Nucleus accumbens (tissue), 56 donors: Measurements from ENCODE around the gene EHD1.

Experiments used
- DNase-seq, 56 donors: peaks; one replicate each; lab custom pipeline; 2025; lab: John Stamatoyannopoulos, UW

EHD1 gene

DNA sequence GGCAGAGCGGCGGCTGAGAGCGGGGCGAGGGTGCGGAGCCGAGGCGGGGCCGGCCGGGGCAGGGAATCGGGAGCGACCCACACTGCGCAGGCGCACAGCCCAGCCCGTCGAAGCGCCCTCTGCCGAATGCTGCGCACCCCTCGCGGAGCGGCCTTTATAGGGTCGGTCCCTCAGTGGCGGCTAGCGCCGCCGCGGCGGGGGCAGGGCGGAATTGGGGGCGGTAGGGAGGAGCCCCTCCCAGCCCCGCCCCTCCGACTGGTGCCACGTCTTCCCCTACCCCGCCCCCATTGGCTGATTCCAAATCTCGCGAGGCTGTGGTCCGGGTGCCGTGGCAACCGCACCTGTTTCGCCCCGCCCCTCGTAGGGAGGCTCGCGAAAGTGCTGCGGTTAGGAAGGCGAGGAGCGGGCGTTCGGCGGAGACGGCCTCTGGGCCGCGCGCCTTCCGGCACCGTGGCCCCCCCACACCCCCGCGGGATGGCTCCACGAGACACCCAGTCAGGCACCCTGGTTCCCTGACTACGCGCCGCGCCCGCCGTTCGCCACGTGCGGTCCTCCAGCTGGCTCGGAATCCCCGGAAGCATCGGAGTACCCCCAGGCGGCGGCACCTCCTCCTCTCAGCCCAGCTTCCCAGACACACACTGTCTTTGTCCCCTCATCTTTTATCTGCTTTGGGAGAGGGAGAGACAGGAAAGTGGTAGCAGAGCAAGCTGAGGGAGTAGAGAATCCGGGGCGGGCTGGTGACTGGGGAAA lies at the start of gene EHD1:
TSS of gene EHD1 (minus strand) at position 128 of the 750 bp plus-strand sequence. CDS start 157 bp downstream, outside the sequence.
- DNase-seq: peak; percentile 87 to 99 (median 98)

DNA sequence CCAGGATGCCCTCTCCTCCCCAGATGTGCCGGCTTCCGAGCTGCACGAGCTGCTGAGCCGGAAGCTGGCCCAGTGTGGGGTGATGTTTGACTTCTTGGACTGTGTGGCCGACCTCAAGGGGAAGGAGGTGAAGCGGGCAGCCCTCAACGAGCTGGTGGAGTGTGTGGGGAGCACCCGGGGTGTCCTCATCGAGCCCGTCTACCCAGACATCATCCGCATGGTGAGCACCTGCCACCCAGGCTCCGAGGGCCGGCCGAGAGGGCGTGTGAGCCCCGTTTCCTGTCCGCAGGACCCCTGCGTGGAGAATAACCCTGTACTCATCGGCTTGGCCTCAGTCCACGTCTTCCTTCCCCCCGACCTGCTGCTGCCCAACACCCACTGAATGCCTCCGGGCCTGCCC lies 48.3 kb upstream of the EHD1 start:
- DNase-seq: no peak

DNA sequence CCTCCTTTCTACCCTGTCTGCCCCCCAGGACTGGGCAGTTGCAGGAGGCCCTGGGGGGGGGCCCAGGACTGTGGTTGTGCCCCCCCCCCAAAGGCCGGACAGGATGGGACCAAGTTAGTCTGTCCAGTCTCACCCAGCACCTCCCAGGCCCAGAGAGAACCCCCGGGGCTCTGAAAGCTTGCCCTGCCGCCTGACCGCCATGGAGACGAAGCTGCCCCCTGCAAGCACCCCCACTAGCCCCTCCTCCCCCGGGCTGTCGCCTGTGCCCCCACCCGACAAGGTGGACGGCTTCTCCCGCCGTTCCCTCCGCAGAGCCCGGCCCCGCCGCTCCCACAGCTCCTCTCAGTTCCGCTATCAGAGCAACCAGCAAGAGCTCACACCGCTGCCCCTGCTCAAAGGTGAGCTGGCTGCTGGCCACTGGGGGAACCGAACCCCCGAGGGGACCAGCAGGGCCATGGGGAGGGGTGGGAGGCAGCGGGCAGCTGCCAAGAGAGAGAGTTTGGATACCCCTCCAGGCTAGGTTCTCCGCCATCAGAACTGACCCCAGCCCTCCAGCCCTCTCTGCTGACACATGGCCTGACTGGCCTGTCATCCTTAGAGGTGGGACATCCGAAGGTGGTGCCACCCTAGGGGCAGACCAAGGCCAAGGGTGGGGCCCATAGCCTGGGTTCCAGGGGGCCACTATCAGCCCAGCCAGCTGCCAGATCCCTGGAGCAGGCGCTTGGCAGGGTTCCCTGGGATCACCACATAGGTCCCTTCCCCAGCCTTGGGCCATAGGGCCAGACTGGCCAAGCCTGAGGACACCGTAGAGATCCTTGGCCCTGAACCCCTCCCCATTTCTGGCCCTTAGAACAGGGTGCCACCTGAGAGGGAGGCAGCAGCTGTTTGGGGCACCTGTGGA lies 47.4 kb upstream of the EHD1 start:
- no peak for DNase-seq

DNA sequence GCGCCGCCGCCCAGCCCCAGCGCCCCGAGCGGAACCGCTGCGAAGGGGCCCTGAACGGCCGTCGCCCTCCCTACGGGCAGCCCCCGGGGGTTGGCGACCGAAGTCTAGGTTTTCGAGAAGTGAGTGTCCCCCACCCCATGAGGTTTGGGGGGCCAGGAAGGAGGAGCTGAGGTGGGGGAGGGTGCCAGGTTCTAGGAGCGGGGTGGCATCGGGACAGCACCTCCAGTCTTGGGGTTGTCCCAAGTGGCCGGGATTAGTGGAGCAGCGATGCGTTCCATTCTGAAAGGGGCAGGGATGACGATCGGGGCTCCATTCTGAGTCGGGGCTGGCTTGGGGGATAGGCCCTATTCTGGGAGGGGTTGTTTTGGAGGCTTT lies 46.5 kb upstream of the EHD1 start:
- peak in 2 of 56 donors; percentile 20 to 45 for DNase-seq

DNA sequence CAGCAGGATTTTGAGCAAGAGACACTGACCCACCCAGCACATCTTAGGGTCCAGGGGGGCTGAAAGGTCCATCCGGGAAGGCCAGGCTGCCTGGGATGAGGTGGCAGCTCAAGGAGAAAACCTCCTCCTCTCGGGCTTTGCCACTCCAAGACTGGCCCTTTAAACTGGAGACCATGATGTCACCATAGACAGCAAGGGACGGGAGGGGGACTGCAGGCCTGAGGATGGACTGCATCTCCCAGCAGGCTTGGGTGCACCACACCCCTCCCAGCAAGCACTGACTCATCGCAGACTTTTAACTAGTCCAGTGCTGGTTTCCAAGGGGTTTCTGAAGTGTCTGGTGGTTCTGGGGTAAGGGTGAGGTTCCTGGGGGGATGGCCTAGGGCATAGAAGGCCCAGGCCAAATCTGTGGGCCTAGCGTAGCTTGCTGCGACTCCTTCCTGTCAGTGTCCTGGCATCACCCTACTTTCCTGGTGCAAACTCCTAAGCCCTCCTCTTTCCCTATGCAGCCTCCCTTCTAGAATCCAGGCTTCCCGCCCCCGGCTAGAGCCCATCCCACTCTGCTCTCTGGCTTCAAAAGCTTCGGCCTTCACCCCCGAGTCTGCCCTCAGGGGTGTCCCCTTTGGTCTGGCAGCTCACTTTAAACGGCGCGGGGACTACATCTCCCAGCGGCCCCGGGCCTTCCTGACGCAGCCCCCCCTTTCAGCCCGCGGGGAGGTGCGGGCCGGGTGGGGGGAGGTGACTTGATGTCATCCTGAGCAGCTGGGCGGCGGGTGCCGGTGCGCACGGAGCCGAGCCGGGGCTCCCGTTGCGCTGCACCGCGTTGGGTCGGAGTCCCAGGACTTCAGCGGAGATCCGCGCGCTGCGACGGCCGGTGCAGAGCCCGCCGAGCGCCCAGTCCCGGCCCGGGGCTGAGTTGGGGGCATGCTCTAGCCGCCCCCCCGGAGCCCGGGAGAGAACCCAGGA lies 45.8 kb upstream of the EHD1 start, which contains the start of gene PPP2R5B:
TSS of gene PPP2R5B (plus strand) at position 746 of the 966 bp plus-strand sequence. CDS start 1,046 bp downstream, outside the sequence.
- DNase-seq: peak; percentile 80 to 98 (median 91)

DNA sequence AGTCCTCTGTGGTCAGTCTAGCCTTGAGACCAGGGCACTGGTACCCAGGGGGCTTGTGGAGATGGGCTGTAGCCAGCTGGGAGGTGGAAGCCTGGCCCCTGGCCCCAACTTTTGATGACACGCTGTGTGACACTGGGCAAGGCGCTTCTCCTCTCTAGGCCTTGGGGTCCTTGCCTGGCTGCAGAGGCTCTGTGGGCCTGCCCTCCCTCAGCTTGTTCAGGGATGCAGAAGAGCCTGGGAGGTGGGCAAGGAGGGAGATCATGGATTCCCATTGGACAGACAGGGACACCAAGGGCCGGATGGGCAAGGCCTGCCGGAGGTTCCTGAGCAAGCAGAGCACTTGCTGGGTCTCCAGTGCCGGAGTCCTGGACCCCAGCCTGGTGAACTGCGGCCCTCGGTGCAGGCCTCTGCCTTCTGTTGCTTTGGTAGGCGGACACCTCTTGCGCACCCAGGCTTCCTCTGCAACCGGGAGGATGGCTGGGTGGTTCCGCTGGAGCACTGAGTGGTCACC lies 44.8 kb upstream of the EHD1 start:
- no peak for DNase-seq

DNA sequence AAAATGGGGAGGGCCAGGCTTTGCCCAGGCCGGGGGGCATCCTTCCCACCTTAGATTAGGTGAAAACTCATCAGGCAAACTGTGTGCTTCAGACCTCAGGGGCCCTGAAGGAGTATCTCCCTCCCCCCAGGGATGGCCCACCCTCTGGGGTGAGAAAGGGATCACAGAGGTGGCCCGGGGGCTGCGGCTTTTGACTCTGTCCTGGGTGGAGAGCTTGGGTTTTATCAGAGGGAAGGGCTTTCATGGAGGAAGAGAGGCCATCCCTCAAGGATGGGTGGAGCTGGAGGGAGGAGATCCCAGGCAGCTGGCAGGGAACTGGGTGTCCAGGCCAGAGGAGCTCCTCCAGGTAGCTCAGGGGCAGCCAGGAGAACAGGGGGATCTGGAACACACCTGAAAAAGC lies 43.0 kb upstream of the EHD1 start:
- DNase-seq: no peak

DNA sequence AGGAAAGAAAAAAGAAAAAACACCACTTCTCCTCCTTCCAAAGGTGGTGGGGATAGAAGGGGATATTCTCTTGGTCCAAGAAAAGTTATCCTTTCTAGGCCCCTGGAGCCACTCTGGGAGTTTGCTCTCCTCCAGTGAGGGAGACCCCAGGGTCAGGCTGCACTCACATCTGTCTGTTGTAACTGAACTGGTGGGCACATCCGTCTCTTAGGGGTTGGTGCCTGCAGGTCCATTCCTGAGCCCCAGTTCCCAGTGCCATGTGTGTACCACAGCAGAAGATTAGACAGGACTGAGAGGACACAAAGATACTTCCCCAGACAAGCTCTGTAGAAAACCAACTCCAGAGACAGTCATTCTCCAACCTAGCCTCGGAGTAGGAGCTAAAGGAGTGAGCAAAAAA lies 41.7 kb upstream of the EHD1 start:
- no peak for DNase-seq

DNA sequence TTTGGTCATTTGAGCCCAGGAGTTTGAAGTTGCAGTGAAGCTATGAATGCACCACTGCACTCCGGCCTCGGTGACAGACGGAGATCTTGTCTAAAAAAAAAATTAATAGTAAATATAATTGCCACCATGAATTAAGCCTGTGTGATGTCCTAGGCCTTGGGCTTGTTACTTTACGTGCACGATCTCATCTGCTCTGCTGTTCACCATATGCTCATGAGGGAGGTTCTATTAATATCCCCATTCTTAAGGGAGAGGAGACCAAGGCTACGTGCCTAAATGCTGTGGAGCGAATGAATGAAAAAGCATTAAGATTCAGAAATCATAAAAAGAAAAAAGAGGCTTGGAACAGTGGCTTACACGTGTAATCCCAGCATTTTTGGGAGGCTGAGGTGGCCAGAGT lies 41.2 kb upstream of the EHD1 start:
- no peak for DNase-seq

DNA sequence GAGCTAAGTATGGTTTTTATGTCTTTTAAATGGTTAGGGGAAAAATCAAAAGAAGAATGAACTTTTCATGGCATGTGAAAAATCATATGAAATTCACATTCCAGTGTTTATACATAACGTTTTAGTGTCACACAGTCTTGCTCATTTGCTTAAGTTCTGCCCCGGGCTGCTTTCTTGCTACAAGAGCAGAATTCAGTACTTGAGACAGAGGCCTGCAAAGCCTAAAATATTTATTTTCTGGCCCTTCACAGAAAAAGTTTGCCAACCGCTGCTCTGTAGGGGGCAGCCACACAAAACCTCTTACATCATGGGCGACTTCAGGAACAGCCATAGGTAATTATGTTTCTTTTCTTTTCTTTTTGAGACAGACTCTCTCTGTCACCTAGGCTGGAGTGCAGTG lies 39.6 kb upstream of the EHD1 start:
- peak in 2 of 56 donors; percentile 17 to 21 for DNase-seq

DNA sequence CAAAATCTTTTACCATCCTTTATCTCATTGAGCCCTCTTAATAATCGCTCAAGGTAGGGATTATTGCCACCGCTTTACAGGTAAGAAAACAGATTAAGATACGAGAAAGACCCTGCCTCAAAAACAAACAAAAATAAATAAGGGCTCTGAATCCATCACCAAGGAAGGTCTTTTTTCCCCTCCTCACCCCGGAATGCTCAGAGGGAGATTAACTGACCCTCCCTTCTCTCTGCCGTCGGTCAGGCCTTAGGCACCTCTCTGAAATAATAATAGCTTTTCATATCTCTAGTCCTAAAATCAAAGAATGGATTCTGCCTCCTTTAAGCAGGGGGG lies 39.2 kb upstream of the EHD1 start:
- DNase-seq: no peak

DNA sequence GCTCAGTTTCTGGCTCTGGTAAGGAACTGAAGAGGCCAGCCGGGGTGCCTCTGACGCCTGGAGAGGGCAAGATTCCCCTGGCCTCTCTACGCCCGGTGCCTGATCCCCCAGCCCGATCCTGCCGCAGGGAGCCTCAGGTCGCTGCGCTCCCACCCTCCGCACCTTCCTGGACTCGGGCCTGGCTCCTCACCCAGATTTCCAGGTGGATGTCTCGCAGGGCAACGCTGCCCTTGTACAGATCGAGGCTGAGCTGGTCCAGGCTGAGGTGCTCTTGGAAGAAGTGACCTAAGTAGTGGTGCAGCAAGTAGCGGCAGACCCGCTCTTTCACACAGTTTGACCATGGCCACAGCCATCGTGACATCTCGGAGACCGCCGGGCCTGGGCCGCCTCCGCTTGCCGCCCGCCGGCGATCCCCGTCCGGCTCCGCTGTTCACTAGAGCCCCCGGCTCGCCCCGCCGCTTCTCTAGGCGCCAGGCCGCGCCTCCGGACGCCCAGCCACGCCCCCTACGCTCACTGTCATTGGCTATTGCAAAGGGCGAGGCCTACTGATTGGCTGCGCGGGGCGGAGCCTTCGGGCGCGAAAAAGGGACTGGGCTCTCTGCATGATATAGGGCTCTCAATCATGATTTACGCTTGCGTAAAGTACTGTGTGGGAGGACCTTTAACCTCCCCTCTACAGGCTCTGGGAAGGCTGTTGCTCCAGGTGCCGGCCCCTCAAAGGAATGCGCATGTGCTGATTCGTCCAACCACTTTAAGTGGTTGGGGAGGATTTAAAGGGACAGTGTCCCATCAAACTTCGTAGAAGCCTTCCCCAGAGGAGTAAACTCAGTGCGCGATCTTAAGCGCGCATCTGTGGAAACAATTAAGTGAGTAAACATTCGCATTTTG lies 38.6 kb upstream of the EHD1 start, which contains the start of gene ATG2A:
TSS of gene ATG2A (minus strand) at position 435 of the 888 bp plus-strand sequence. CDS start at position 361, 74 bp downstream.
- peak; percentile 82 to 99 (median 98) for DNase-seq

DNA sequence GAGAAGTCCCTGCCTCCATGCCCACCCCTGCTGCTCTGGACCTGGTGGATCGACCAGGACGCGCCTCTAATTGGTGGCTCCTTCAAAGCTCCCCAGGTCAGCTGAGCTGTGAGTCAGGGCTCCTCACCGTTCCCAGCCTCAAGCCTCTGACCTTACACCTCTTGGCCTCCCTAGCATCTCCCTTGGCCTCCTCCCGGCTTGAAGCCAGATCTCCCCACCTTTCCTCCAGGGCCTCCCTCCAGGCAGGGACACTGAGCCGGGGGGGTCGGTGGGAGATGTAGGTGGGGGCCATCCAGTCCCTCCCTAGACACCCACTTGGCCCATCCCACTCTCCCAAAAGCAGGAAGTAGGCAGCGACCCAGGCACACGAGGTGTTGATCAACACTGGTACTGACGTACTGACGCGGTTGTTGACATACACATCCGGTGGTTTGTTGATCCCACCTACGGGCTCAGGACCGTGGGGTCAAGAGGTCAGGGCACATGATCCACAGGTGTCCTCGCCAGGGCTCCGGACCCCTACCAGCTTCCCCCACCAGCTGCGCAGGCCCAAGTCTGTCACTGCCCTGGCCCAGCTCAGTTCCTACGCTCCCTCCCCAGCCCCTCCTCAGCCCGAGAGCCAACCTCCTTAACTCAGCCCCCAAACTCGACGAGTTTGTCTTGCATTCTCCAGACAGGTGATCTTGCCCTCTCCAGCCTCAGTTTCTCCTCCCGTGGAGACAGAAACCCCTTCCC lies 37.8 kb upstream of the EHD1 start:
- peak in 1 of 56 donors; percentile 22 for DNase-seq

DNA sequence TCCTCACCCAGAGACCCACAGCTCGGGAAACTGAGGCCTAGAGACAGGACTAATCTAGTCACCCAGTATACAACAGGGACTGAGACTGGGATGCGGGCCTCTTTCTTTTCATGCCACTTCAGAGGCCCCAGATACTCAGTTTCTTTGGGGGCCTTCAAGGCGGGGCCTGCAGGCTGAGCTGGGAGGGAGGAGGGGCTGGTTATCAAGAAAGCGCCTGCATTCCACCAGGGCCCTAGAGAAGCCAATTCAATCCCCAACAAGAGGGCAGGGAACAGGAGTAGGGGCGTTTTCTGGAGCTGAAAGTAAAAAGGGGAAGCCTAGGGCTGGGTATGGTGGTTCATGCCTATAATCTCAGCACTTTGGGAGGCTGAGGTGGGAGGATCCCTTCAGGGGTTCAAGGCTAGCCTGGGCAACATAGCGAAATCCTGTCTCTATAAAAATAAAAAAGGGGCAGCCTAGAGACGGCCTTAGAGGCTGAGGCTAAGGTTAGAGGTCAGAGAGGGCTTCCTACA lies 37.0 kb upstream of the EHD1 start:
- no peak for DNase-seq

DNA sequence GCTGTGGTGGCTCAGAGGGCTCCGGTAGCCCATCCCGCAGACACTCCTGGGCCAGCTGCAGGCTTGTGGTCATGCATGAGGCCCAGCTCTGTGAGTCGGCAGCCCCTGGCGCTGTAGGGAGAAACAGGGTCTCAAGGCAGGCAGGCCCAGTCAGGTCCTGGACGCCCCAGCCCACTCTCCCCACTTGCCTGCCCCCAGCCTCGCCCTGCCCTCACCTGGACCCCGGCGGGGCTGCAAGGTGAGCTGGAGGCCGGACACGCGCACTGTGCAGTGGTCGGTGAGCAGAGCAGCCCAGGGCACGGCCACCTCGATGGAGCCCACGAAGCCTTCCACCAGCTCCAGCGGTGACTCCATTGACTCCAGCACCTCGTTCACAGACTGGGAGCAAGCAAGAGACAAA lies 35.7 kb upstream of the EHD1 start:
- DNase-seq: no peak

DNA sequence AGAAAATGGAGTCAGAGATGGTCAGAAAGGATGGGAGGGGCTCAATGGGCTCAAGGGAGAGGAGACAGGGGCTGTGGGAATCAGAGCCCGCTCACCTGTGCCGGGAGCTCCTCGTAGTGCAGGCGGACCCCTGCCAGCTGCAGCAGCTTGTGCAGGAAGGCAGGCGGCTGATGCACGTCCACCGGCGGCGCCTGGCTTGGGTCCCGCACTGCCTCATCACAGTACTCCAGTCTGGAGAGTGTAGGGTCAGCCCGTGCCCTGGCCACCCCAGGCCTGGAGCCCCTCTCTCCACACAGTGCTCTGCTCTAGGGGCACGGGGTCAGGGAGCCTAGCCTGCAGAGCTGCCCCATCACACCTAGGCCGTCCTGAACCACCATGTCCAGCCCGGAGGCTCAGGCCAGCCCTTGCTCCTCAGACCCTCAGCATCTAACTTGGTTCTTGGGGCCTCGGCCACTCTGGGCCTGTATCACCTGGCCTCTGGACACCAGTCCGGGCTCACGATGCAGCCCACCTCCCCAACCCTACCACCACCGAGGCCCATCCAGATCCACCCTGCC lies 34.8 kb upstream of the EHD1 start:
- DNase-seq: no peak

DNA sequence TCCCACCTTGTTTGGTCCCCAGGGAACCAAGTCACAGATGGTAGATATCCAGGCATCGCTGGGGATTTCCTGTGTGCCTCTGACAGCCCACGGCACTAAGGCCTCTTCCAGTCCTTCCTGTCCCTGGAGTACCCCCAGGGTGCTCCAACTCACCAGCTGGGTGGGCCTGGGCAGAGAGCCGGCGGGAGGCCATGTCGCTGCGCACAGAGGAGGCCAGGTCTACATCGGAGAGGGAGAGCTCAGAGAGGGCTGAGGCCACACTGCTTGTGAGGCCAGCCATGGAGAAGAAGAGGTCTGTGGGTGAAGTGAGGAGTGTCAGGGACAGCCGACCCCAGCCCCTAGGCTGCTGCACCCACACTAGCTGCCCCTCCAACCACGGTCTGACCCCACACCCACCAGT lies 33.3 kb upstream of the EHD1 start:
- DNase-seq: no peak

DNA sequence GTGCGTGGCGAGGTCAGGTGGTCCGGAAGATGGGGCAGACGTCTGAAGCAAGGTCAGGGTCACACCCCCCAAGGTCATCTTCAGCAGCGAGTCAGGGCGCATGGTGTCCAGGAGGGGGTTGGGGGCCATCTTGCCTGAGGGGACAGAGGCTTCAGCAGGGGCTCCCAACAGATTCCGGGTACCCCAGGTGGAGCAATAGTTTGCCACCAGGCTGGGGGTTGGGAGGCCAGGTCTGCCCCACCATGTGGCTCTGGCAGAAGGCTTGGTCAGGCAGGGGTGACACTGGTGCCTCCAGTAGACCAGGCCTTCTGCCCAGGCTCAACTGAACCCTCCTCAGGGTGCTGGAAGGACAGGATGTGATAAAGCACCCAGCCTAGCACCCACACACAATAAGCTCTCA lies 32.7 kb upstream of the EHD1 start:
- DNase-seq: no peak
